Measurements from ENCODE around the gene CBLC. TPM values are rescaled to one million over a fixed set of nuclear protein-coding genes. Genes with fewer than 3 reads are reported as not detected.

CBLC gene
- total and polyA plus RNA-seq, 2 donors (not counting 1 experiment from before 2014, with no cell fraction given) = not detected

GRCh38 chr19:44808463-44809371, 31.0 kb downstream of the CBLC start, which contains the start of gene BCAM:
Gene BCAM (plus strand): TSS chr19:44809103. CDS start chr19:44809125, 22 bp downstream.
- Mint-ChIP-seq H3K4me1 (peaks cover 9% of the 10 kb centered on the region), H3K27ac (no peak within 1 kb of the TSS), H3K9me3 (ENCODE audit: insufficient read depth) (no peaks in the 10 kb centered on the region), H3K4me3 (peak within 1 kb of the TSS; percentile 23), H3K27me3 (peaks cover 33% of the 10 kb centered on the region)
- peak within 1 kb of the TSS; percentile 64 for H3K4me2 ChIP-seq (replicated peaks; ENCODE audit: low read depth, low read length, poor library complexity, severe bottlenecking)
- H3K4me3 ChIP-seq (ENCODE audit: control extremely low read depth in 1 of 5, extremely low read depth in 1 of 5, insufficient read depth in 1 of 5, low read depth in 2 of 5, low read length in 4 of 5) = peak within 1 kb of the TSS in 1 of 5 experiments; percentile 24
- POLR2A ChIA-PET = interaction anchor here (0.6 kb wide), 1 partner anchor 122 kb away, joined by 3 read pairs; no protein-coding TSS in a partner anchor
- H3K36me3 ChIP-seq (replicated peaks in 1 of 2; ENCODE audit: control extremely low read depth in 1 of 2, control insufficient read depth in 1 of 2, extremely low read depth in 1 of 2, insufficient read depth in 2 of 2, low read length in 1 of 2) = no peaks in the 10 kb centered on the region
- peaks cover 0 to 9% (median 0%) of the 10 kb centered on the region in 3 donors for H3K9me3 ChIP-seq (ENCODE audit: control extremely low read depth in 1 of 3, control insufficient read depth in 2 of 3, insufficient read depth in 1 of 3, low read length in 2 of 3)
- no peaks in the 10 kb centered on the region for H3K79me2 ChIP-seq (ENCODE audit: control insufficient read depth, insufficient read depth, low read length)
- H3K27ac ChIP-seq (ENCODE audit: low read length in 2 of 2) = no peak within 1 kb of the TSS
- no peak within 1 kb of the TSS for H3K9ac ChIP-seq (ENCODE audit: low read length)
- CTCF ChIA-PET = interaction anchor here (1.3 to 1.7 kb wide), 2 partner anchors 14 to 84 kb away, joined by 3 to 11 read pairs; no protein-coding TSS in a partner anchor
- DNase-seq (no peak), ATAC-seq (ENCODE audit: low read depth) (peak; percentile 28)
- H4K20me1 ChIP-seq (ENCODE audit: control insufficient read depth, insufficient read depth, low read length, poor library complexity, severe bottlenecking) = no peaks in the 10 kb centered on the region
- intact Hi-C loops (cut with micrococcal nuclease) = loop anchor here (10.0 kb wide), 1 partner anchor 436 kb away; the partner anchor contains the start of gene EXOC3L2
- peaks cover 10% of the 10 kb centered on the region in 2 donors for H3K4me1 ChIP-seq (ENCODE audit: control insufficient read depth in 2 of 2, insufficient read depth in 2 of 2, low read length in 2 of 2)
- 5% methylated on average over 55 of the region's 59 CpGs for WGBS (ENCODE audit: insufficient coverage)
- H3K27me3 ChIP-seq (replicated peaks in 1 of 4; ENCODE audit: control extremely low read depth in 1 of 4, control insufficient read depth in 3 of 4, insufficient read depth in 4 of 4, low read length in 3 of 4) = peaks cover 0 to 31% (median 7%) of the 10 kb centered on the region in 4 experiments
- H2AFZ ChIP-seq (ENCODE audit: insufficient read depth, low read depth, low read length, poor library complexity, severe bottlenecking) = peak within 1 kb of the TSS; percentile 42
- TF ChIP-seq, protein P1, sequence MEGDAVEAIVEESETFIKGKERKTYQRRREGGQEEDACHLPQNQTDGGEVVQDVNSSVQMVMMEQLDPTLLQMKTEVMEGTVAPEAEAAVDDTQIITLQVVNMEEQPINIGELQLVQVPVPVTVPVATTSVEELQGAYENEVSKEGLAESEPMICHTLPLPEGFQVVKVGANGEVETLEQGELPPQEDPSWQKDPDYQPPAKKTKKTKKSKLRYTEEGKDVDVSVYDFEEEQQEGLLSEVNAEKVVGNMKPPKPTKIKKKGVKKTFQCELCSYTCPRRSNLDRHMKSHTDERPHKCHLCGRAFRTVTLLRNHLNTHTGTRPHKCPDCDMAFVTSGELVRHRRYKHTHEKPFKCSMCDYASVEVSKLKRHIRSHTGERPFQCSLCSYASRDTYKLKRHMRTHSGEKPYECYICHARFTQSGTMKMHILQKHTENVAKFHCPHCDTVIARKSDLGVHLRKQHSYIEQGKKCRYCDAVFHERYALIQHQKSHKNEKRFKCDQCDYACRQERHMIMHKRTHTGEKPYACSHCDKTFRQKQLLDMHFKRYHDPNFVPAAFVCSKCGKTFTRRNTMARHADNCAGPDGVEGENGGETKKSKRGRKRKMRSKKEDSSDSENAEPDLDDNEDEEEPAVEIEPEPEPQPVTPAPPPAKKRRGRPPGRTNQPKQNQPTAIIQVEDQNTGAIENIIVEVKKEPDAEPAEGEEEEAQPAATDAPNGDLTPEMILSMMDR (IDR thresholded peaks at IDR 0.05) = no peak
- no peak for TF ChIP-seq EZH2 (IDR thresholded peaks at IDR 0.05; ENCODE audit: borderline replicate concordance, insufficient read depth, low read depth, low read length, poor library complexity, severe bottlenecking)

Data from B cell (primary cell).